NCI-H460 (cell line): ENCODE results near the gene ZAP70. TPM values are rescaled to one million over a fixed set of nuclear protein-coding genes. Genes with fewer than 3 reads are reported as not detected.
"Not testable (repeated sequence)": the region's sequence is repeated elsewhere in the genome, so short reads cannot be mapped to it uniquely, and the experiment has no call there.

Source experiments
- DNase-seq: peaks from one replicate; pipeline ENCODE4 v3.0.0-alpha.2; 2016; ENCODE audit warnings: low read depth; ENCODE audit errors: extremely low read depth
- polyA plus RNA-seq: library from polyadenylated mRNA; depleted of rRNA; stranded (reverse); fragments of >200 nt; gene quantifications from 2 replicates; pipeline ENCODE4 v1.2.3, GENCODE V29; 2014; cell fraction: nucleus; rRNA removed
- total RNA-seq: library from RNA; depleted of rRNA; stranded (reverse); fragments of >200 nt; shearing (Covaris generic); gene quantifications from 2 replicates; pipeline ENCODE4 v1.2.3, GENCODE V29; 2014; rRNA removed

ZAP70 gene
- not detected in 2 replicates for total RNA-seq
- 0.08 and 0.11 TPM in 2 replicates for polyA plus RNA-seq

GRCh38 chr2:97713296-97714083, at the start of gene ZAP70:
Gene ZAP70 (plus strand): TSS chr2:97713576. CDS start chr2:97724037, 10,461 bp downstream.
- no peak for DNase-seq

- DNase-seq: no peak
Observed at GRCh38 chr2:97663626-97663961, 49.8 kb upstream of the ZAP70 start.

GRCh38 chr2:97663962-97664635, 49.3 kb upstream of the ZAP70 start, which contains the start of gene ACTR1B:
Gene ACTR1B (minus strand): TSS chr2:97664044. CDS start chr2:97663890, 154 bp downstream.
- peak; percentile 97 for DNase-seq

GRCh38 chr2:97664636-97664970, 48.8 kb upstream of the ZAP70 start:
- DNase-seq: no peak

GRCh38 chr2:97669448-97669847, 43.9 kb upstream of the ZAP70 start, which contains the start of gene C2orf92:
Gene C2orf92 (plus strand): TSS chr2:97669713. CDS start chr2:97669789, 76 bp downstream.
- no peak for DNase-seq

GRCh38 chr2:97670471-97670870, 42.9 kb upstream of the ZAP70 start:
- DNase-seq: no peak

- no peak for DNase-seq
Observed at GRCh38 chr2:97671526-97671925, 41.9 kb upstream of the ZAP70 start.

- not testable (repeated sequence) for DNase-seq
Observed at GRCh38 chr2:97672606-97673140, 40.7 kb upstream of the ZAP70 start.

- no peak for DNase-seq
Observed at GRCh38 chr2:97673182-97673914, 40.0 kb upstream of the ZAP70 start.

- DNase-seq: no peak
Observed at GRCh38 chr2:97673915-97674283, 39.5 kb upstream of the ZAP70 start.

GRCh38 chr2:97675430-97676113, 37.8 kb upstream of the ZAP70 start:
- no peak for DNase-seq

GRCh38 chr2:97676620-97677019, 36.8 kb upstream of the ZAP70 start:
- no peak for DNase-seq

GRCh38 chr2:97677480-97677879, 35.9 kb upstream of the ZAP70 start:
- DNase-seq: no peak

- DNase-seq: no peak
Observed at GRCh38 chr2:97678298-97678697, 35.1 kb upstream of the ZAP70 start.

GRCh38 chr2:97687235-97687634, 26.1 kb upstream of the ZAP70 start:
- DNase-seq: not testable (repeated sequence)

GRCh38 chr2:97688062-97688827, 25.1 kb upstream of the ZAP70 start:
- no peak for DNase-seq

GRCh38 chr2:97691166-97691565, 22.2 kb upstream of the ZAP70 start:
- DNase-seq: no peak

GRCh38 chr2:97693476-97693875, 19.9 kb upstream of the ZAP70 start:
- DNase-seq: no peak

GRCh38 chr2:97695744-97696143, 17.6 kb upstream of the ZAP70 start:
- DNase-seq: no peak
